Stimulated activated CD4-positive, alpha-beta T cell treated with anti-CD3 and anti-CD28 coated beads, TNF-alpha, amount 100 ng/mL, for 4 hours (primary cell): ENCODE data around the gene GIMAP1.

Source experiments
- DNase-seq, 3 experiments: peaks; one replicate each; pipeline ENCODE4 v3.0.0-alpha.2; 2020; ENCODE audit warnings: low read depth in 3 of 3

Gene GIMAP1

DNA sequence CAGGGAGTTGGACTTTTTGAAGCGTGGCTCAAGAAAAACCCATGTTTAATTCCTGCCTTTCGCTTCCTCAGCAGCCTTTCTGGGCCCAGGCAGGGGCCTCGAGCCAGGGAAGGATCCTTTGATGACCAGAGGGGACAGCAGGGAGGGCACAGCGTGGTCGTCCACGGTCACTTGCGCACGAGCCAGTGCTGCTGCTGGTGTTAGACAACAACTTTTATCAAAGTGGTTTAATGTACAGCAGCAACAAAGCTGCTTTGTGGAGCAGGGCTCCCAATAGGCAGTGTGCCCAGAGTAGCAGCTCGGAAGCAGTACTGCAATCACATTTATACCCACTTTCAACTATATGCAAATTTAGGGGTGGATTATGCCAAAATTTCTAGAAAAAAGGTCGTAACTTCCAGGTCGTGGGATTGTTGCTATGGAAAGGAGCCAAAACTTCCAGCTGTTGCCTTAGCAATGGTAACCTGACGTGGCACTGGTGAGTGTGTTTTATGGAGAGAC lies 6.1 kb downstream of the GIMAP1 start:
- no peak for DNase-seq

DNA sequence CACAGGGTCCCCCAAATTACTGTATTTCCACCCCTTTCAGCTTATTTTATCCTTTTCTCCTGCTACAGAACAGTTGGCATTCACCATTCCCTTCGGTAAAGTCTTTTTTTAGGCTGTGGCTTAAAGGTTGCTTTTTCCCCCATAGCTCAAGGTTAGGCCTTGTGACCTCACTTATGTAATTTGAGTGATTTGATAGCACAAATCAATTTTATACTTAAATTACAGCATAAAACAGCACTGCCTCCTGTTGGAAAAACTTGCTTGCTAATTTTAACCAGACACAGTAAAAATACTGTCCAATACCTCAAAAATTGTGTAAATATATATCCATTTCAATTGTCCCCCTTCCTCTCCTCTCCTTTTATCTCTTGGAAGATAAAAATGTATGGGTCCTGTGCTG lies 7.1 kb downstream of the GIMAP1 start:
- DNase-seq: no peak

DNA sequence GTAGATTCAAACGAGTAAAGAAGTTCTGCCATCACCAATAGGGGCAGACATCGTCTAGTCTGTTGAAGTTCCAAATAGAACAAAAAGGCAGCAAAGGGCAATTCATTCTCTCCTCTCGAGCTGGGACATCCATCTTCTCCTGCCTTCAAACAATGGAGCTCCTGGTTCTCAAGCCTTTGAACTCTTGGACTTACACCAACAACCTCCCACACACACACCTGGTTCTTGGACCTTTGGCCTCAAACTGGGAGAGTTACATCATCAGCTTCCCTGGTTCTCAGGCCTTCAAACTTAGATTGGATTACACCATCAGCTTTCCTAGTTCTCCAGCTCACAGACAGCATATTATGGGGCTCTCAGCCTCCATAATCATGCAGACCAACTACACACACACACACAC lies 11.0 kb downstream of the GIMAP1 start:
- DNase-seq: no peak

DNA sequence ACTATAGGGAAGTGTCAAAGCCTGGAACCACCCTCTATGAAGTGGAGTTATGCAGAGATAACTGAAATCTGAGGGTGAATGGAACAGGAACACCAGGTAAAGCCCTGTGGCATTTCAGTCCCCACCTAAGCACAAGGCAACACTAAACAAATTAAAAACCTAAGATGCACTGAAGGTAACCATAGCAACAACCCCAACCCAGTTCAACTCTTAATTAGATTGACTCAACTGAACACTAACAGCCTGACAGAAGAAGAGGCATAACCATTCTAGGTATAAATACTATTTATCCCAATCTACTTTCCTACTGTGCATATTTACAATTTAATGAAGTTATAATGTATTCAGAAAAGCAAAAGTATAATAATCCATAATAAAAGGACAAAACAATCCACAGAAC lies 11.6 kb downstream of the GIMAP1 start:
- no peak for DNase-seq

DNA sequence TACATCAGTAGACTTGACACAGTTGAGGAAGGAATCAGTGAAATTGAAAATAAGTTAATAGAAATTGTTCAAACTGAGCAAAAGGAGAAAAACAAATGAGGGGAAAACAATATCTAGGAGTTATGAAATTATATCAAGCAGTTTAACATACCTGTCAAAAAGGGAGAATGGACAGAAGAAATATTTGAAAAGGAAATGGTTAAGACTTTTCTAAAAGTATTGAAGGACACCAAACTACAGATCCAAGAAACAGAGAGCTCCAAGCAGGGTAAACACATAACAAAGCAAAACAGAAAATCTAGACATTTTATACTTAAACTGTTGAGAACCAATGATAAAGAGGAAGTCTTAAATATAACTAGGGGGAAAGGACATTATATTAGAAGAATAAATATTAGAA lies 12.2 kb downstream of the GIMAP1 start:
- no peak for DNase-seq

DNA sequence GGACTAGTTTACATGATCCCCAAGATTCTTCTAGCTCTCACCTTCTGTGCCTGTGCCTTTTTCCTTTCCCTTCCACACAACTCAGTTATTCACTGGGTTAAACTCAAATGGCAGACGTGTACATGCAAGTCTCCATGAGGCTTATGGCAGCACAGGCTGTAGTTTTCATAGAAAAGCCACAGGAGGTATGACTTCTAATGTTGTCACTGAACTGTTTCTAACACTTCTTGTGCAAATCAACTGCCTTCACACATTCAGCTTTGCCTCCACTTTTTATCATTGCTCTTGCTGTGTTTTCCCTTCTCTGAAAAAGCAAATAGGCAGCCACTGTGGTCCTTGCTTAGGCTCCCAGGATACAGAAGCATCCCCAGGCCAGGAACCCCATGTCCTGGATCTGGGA lies 15.5 kb downstream of the GIMAP1 start:
- DNase-seq: no peak

DNA sequence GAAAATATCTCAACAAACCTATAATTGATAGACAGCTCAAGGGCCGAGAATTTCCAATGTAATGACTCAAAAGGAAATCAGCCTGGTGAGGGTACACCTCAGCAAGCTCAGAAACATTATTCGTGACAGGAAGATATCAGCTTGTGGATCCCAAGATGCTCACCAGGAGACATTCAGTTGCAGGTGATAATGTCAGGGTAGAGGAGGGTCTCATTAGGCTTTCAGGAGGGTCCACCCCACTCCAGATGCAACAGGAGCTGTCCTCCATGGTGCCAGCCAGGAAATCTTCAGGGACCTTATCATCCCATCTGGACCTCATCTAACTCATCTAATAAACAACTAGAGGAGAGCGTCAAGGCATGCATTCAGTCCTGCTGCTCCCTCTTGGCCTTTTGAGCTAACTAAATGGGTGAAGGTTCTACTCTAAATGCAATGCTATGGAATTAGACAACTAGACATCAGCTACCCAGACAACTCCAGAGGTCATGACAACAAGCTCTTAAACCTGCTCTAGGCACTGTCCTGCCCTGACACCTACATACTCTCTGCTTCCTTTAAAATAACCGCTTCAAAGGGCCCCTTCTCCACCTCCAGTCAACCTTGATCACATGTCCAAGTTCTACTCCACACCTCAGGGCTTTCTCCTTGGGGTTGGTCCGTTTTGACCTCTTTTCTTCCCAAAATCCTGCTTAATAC lies 16.5 kb downstream of the GIMAP1 start:
- DNase-seq: no peak

DNA sequence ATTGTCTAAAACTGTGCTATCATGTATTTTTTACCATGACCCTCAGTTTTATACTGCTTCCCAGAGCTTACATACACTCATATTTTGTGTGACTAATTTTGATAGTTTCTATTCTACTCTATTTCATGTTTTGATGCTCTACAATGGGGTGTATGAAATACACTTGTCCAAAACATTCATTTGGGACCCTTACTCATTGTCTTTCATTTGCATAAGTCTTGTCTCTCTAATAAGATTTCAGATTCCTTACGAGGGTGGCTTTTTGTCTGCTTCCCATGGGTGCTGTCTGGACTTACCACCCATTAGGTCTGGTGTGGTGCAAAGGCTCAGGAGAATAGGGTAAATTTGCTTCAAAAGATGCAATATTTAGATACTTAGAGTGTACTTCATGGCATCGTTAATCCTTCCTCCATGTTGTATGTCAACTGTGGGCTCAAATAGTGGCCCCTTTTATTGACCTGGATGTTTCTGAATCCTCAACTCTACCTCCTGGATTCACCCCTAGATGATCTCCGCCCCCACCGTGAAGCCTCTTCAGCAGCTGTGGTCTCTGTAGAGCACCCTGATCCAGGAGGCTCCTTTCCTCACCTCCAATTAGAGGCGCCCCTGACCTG lies 17.2 kb downstream of the GIMAP1 start:
- no peak for DNase-seq

DNA sequence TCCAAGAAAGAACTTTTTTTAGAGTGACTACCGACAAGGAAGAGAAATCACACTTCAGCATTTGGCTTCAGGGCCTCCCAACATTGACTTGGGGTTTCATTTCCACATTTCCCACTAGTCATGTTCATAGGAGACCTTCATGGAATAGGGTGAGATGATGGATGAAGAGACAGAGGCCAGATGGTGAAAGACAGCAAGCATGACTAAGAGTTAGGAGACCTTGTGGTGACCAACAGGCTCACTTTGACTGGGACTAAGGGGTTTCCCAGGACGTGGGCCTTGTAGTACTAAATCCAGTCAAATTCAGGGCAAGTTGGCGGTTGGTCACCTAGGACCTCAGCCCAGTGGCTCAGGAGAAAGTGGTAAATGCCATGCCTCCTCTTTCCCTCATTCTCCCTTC lies 17.8 kb downstream of the GIMAP1 start:
- DNase-seq: no peak

DNA sequence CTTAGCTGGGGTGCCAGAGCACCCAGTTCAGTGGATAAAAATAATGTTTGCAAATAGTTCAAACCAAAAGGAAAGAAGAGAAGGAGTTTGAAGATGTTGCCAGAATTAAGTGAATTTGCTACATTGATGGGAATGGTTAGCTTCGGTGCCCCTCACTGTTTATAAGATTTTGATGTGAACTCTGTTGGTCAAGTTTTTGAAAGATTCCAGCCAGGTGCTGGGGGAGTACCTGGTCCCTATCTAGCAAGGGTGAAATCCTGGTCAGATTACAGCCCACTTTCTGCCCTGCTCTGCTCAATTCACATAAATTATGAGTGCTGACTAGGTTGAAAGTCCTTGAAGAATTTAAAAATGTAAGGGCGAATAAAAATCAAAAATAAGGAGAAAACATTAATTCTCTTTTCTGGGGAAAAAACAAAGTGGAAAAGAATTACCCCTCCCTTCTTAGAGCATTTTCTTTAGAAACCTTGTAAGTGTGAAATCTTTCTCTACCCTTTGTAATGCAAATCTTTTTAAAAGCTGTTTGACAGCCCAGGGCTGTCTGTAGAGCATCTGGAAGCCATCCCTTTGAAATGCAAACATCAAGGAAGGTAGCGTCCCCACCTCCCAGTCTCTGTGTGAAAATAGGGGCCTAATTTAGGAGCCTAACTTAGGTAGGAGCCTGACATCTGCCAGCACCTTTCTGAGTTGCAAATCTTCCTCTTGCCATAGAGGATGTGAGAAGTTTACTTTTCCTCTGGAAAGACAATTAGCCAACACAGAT lies 19.4 kb downstream of the GIMAP1 start:
- no peak for DNase-seq

DNA sequence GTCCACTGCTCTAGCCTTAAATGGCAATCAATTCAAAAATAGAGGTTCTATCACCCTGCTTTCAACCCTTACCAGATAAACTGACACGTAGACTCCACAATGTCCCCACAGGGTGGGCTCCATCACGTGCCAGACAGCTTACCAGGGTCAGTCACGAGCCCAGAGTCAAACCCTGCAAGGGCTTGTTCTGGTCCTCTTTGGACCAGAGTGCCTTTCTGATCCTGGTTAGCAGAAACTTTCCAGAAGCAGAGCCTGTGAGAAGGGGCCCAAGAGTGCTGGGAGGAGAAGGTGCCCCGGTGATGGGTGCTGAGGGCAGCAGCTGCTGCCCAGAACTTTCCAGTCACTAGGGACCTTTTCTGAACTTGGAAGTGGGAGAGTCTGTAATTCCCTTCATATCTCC lies 20.5 kb downstream of the GIMAP1 start:
- DNase-seq: no peak

DNA sequence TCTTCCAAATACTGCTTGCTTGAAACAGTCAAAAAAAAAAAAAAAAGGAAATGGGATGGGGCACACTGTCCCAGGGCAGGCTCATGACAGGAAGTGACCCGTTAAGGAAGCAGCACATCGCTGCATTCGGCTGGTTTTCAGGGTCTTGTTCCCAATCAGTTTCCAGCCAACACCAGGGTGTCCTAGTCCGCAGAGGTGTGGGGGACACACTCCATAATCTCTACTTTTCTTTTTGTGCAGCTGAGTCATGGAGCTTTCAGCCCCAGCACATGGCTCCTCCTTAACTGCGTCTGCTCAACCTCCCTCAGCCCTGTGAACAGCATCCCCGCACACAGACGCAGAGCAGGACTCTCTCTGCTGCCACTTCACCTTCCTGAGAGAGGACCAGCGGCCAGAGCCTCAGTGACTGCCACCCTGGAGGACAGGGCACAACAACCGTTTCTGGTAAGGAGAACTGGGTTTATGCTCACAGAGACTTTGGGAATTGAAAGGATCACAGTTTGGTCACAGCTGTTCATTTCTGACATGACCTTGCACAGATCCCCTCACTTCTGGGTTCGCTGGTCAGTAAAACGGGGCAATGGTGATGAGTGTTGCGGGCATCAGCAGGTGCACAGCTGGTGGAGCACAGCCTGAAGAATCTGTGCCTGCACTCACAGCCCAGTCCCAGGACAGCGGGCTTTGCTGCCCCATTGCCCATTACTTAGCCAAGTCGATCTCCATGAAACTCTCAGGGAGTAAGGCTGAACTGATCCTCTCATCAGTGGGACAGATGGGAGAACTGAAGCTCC lies 21.0 kb downstream of the GIMAP1 start, which contains the start of gene GIMAP5:
Gene GIMAP5, plus strand, starts transcription at position 154 of the 791 bp plus-strand sequence. CDS start 3,467 bp downstream, outside the sequence.
- no peak for DNase-seq

DNA sequence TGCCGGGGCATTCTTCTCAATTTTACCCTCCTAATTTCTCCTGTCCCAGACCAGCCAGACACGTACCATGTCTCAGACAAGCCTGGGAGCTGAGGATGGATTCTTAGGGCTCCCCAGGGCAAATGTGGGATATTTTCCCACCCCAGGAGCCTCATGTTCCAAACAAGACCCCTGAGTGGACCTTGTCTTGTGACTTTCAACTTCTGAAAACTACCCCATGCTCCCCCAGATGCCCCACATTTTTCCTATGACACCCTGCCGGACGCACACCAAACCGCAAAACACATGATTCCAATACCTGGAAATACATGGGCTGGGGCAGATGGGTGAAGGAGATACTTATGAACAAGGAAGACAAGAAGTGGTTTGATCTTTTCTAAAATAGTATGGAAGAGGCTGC lies 21.7 kb downstream of the GIMAP1 start:
- DNase-seq: no peak

DNA sequence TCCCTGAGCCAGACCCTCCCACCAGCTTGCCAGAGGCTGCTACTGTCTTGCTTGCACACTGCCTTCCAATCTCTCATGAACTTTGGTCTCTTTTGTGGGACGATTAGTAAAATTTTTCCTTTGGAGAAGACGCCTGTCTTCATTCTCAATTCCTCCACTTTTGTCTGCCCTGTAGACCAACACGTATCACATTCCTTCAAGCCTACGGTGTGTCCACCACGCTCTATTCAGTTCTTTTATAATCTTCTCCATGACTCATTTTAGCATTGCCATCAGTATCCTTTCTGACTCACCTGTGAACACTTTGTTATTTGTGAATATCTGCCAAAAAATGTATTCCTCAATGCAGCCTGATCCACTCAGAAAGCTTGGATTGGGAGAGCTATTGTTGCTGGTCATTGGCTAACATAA lies 22.2 kb downstream of the GIMAP1 start:
- no peak for DNase-seq

DNA sequence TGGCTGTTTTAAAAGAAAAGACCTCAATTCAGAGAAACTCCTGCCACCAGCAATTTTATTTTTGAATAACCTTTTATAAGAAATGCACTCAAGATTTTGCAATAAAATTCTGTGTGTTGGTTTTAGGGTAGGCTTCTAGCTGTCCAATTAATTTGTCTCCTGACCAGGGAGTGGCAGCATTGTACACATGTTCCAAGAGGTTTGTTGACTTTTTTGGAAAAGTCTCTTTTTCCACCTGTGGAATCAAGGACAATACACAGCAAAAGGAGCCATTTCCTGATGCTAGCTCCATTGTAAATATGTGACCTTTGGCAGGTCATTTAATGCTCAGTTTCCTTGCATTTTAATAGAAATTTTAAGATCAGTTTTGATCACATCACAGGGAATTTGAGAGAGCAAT lies 22.6 kb downstream of the GIMAP1 start:
- no peak for DNase-seq

DNA sequence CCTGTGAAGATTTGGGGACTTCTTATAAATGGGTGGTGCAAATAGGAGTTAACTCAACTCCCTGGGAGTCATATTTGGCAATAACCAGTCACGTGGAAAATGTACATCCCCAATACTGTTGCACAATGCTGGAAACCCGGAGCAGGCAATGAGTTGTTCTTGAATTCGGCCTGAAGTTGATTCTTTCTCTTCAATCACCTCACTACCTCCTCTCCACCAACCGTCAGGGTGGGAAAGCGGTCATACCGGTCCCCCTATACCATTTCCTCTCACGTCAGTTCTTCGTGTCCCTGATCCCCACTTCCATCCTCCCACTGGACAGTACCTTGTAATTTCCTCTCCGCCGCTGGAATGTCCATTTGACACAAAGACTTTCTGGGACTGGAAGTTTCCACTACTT lies 23.6 kb downstream of the GIMAP1 start:
- DNase-seq: no peak

DNA sequence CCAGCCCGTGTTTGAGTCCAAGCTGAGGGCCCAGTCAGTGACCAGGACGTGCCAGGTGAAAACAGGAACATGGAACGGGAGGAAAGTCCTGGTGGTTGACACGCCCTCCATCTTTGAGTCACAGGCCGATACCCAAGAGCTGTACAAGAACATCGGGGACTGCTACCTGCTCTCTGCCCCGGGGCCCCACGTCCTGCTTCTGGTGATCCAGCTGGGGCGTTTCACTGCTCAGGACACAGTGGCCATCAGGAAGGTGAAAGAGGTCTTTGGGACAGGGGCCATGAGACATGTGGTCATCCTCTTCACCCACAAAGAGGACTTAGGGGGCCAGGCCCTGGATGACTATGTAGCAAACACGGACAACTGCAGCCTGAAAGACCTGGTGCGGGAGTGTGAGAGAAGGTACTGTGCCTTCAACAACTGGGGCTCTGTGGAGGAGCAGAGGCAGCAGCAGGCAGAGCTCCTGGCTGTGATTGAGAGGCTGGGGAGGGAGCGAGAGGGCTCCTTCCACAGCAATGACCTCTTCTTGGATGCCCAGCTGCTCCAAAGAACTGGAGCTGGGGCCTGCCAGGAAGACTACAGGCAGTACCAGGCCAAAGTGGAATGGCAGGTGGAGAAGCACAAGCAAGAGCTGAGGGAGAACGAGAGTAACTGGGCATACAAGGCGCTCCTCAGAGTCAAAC lies 26.0 kb downstream of the GIMAP1 start:
- DNase-seq: no peak

DNA sequence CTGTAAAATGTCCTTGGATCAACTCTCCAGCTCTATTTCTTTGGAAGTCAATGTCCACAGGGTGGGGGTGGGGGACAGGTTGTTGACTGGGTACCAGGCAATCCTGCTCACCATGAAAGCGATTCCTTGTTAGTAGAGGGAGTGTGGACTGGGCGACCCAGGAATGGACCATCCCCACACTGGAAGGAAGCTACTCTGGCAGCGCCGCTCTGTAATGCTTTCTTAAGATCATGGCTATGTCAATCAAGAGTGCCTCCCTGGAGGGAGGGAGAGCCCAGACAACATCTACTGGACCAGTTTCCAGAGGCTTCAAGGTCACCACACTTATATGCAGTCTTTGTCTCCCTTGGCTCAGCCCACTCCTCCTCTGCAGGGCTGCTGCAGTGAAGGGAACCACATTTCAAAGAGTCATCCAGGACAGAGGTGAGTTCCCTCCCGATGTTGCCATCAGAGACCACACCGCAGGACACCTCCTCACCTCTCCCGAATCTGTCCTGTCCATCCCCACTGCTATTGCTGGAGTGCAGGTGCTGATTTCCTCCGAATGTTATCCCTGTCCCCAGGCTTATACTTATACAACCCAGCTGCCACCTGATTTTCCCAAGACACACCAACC lies 27.7 kb downstream of the GIMAP1 start:
- DNase-seq: no peak

DNA sequence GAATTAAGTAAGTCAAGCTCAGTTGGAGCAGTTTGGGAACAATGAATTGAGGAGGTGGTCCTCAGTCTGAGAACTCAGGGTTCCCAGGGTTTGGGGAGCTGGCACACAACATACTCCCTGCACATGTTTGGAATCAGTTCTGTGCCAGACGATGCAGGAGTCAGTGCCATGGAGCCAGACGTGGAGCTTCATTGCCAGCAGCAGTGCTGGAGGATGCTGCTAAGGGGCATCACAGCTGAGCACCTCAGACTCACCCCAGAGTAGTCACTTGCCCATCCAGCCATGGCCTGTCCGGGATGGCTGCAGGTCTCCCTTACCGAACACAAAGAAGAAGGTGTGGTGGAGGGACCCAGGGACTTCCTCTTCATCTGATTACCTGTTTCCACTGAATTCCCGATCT lies 28.7 kb downstream of the GIMAP1 start:
- no peak for DNase-seq

DNA sequence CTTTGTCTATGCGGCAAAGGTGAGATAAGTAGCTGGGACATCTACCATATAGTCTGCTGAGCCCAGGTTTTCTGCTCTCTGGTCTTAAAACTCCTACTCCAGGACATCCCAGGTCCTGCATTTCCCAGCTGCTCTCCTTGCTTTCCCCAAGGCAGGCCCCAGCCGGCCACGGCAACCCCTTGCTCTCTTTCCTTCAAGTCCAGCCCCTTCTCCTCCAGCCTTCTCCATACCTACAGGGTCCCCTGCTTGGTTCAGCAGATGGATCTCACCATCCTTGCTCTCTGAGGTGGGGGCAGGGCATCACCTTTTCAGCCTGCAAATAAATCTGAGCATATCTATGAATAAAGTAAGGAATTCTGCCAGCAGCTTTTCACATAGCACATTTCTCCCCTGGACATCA lies 29.5 kb downstream of the GIMAP1 start:
- no peak for DNase-seq

DNA sequence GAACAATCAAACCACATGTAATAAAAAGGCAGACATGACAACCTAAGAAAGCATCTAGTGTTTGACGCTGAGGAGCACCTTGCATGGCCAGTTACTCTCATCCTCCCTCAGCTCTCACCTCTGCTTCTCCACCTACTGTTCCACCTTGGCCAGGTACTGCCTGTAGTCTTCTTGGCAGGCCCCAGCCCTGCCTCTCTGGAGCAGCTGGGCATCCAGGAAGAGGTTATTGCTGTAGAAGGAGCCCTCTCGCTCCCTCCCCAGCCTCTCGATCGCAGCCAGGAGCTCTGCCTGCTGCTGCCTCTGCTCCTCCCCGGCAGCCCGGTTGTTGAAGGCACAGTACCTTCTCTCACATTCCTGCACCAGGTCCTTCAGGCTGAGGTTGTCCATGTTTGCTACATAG lies 30.5 kb downstream of the GIMAP1 start:
- no peak for DNase-seq
